Keratinocyte (primary cell): ENCODE measurements around the gene MAPRE2. TPM values are rescaled to one million over a fixed set of nuclear protein-coding genes. Genes with fewer than 3 reads are reported as not detected.

Experiments used
- DNase-seq: peaks from one replicate; pipeline ENCODE4 v3.0.0-alpha.2; 2011; ENCODE audit warnings: low read depth, missing footprints, low spot score
- FAIRE-seq: peaks from 2 replicates; lab custom pipeline; 2011; peaks lifted over from hg19 to GRCh38; lab: Jason Lieb, UNC
- H2AFZ ChIP-seq: 2 replicates; pipeline ENCODE4 v1.6.0; 2012; ENCODE audit warnings: low read length, control low read depth, inconsistent platforms; ENCODE audit not compliant: control insufficient read depth
- H3K27ac ChIP-seq: 2 replicates; pipeline ENCODE4 v1.5.1; 2011; ENCODE audit warnings: low read length; ENCODE audit not compliant: control insufficient read depth, insufficient read depth
- H3K27me3 ChIP-seq: 3 replicates; pipeline ENCODE4 v1.6.0; 2011; ENCODE audit warnings: low read length; ENCODE audit not compliant: control insufficient read depth, insufficient read depth; ENCODE audit errors: extremely low read depth
- H3K36me3 ChIP-seq, 2 experiments: 2 replicates in 1 of 2; 3 replicates in 1 of 2; pipeline ENCODE4 v1.5.1; 2011; ENCODE audit warnings: low read length in 2 of 2, mild to moderate bottlenecking in 1 of 2; ENCODE audit not compliant: control insufficient read depth in 2 of 2, insufficient read depth in 2 of 2; ENCODE audit errors: extremely low read depth in 1 of 2
- H3K4me1 ChIP-seq: 3 replicates; pipeline ENCODE4 v1.5.1; 2011; ENCODE audit warnings: low read length; ENCODE audit not compliant: control insufficient read depth, insufficient read depth; ENCODE audit errors: extremely low read depth
- H3K4me2 ChIP-seq: 3 replicates; pipeline ENCODE4 v1.6.0; 2011; ENCODE audit warnings: low read depth, low read length; ENCODE audit not compliant: control insufficient read depth, insufficient read depth; ENCODE audit errors: extremely low read depth
- H3K4me3 ChIP-seq, 3 experiments: fragments of 200-600 bp in 1 of 3; sonication (generic) in 1 of 3; 2 replicates in 2 of 3; 3 replicates in 1 of 3; pipeline ENCODE4 v1.5.1; 2011 to 2016; ENCODE audit warnings: low read length in 3 of 3, mild to moderate bottlenecking in 3 of 3, control low read depth in 2 of 3, inconsistent platforms in 1 of 3, low read depth in 1 of 3, mixed read lengths in 1 of 3, mixed run types in 1 of 3, moderate library complexity in 1 of 3; ENCODE audit not compliant: control insufficient read depth in 2 of 3, insufficient read depth in 2 of 3; ENCODE audit errors: extremely low read depth in 1 of 3
- H3K79me2 ChIP-seq: 2 replicates; pipeline ENCODE4 v1.6.0; 2012; ENCODE audit warnings: low read length; ENCODE audit not compliant: control insufficient read depth, insufficient read depth
- H3K9ac ChIP-seq: 3 replicates; pipeline ENCODE4 v1.6.0; 2011; ENCODE audit warnings: low read length; ENCODE audit not compliant: control insufficient read depth, insufficient read depth; ENCODE audit errors: extremely low read depth
- H3K9me1 ChIP-seq: 3 replicates; pipeline ENCODE4 v1.6.0; 2011; ENCODE audit warnings: low read length; ENCODE audit not compliant: control insufficient read depth, insufficient read depth; ENCODE audit errors: extremely low read depth
- H3K9me3 ChIP-seq: 2 replicates; pipeline ENCODE4 v1.5.1; 2012; ENCODE audit warnings: low read depth, low read length; ENCODE audit not compliant: control insufficient read depth
- H4K20me1 ChIP-seq: 3 replicates; pipeline ENCODE4 v1.6.0; 2011; ENCODE audit warnings: low read length; ENCODE audit not compliant: control insufficient read depth, insufficient read depth; ENCODE audit errors: extremely low read depth
- CTCF ChIP-seq, 3 experiments: IDR thresholded peaks in 1 of 3; conservative IDR thresholded peaks in 1 of 3; optimal IDR thresholded peaks in 1 of 3; 2 replicates in 2 of 3; 3 replicates in 1 of 3; pipeline versions ENCODE3 to v1.5.1; 2011; ENCODE audit warnings: low read length in 3 of 3, mild to moderate bottlenecking in 3 of 3, moderate library complexity in 2 of 3, control low read depth in 1 of 3, inconsistent platforms in 1 of 3; ENCODE audit not compliant: insufficient read depth in 2 of 3; ENCODE audit errors: extremely low read depth in 1 of 3
- EZH2 ChIP-seq: IDR thresholded peaks from one replicate; pipeline ENCODE4 v1.6.1; 2012; ENCODE audit warnings: inconsistent platforms, mild to moderate bottlenecking, low read length, moderate library complexity
- dilution Hi-C: fragments of 300-500 bp; cut with MboI; formaldehyde crosslinking; loops from one replicate; pipeline ENCODE4 v1.7.0; 2020; ENCODE audit warnings: low sequenced_read_pairs; ENCODE audit not compliant: extremely low pct_ligation_motif_present
- polyA plus RNA-seq, 5 experiments: library from polyadenylated mRNA; depleted of rRNA in 3 of 5; stranded (reverse) in 3 of 5; stranded (forward) in 1 of 5; unstranded in 1 of 5; fragments of >200 nt; gene quantifications; 1 replicate in 1 of 5; 2 replicates in 3 of 5; 3 replicates in 1 of 5; pipeline versions ENCODE4 v1.2.1 to v1.2.3, GENCODE V29; 2011 to 2012; ENCODE audit warnings: missing spikeins in 2 of 5, low read depth in 1 of 5, low replicate concordance in 1 of 5

Gene MAPRE2
- polyA plus RNA-seq, 1 donor (not counting 4 experiments of a cell fraction or from before 2014, with no cell fraction given) = 14.2 TPM

GRCh38 chr18:34993289-34993688 is 47.9 kb upstream of the MAPRE2 start:
- no peak overlapping the region for H3K4me2 ChIP-seq
- H3K79me2 ChIP-seq = no peaks in the 10 kb centered on the region
- TF ChIP-seq CTCF (optimal IDR thresholded peaks at IDR 0.05 in 1 of 3, IDR thresholded peaks at IDR 0.05 in 1 of 3, conservative IDR thresholded peaks at IDR 0.05 in 1 of 3; ENCODE audit: extremely low read depth in 1 of 3, insufficient read depth in 2 of 3, low read length in 3 of 3) = no peak
- no peak overlapping the region for H2AFZ ChIP-seq
- FAIRE-seq (peak; percentile 78), DNase-seq (peak; percentile 59)
- no peaks in the 10 kb centered on the region for H3K27me3 ChIP-seq
- peaks cover 31% of the 10 kb centered on the region for H3K4me1 ChIP-seq
- H3K9ac ChIP-seq = no peak overlapping the region
- no peaks in the 10 kb centered on the region for H4K20me1 ChIP-seq
- H3K9me3 ChIP-seq = no peaks in the 10 kb centered on the region
- H3K9me1 ChIP-seq = no peaks in the 10 kb centered on the region
- H3K27ac ChIP-seq = peak overlapping the region; percentile 48
- H3K4me3 ChIP-seq = no peak overlapping the region
- H3K36me3 ChIP-seq = no peaks in the 10 kb centered on the region
- dilution Hi-C loops = no loop called here

- Histone ChIP-seq H2AFZ (no peak overlapping the region), H3K9ac (no peak overlapping the region), H3K27ac (no peak overlapping the region), H3K27me3 (no peaks in the 10 kb centered on the region), H3K9me1 (no peaks in the 10 kb centered on the region), H3K4me3 (no peak overlapping the region), H3K9me3 (no peaks in the 10 kb centered on the region), H3K4me1 (peaks cover 24% of the 10 kb centered on the region), H4K20me1 (no peaks in the 10 kb centered on the region), H3K4me2 (no peak overlapping the region), H3K36me3 (no peaks in the 10 kb centered on the region), H3K79me2 (no peaks in the 10 kb centered on the region)
- TF ChIP-seq CTCF (optimal IDR thresholded peaks at IDR 0.05 in 1 of 3, IDR thresholded peaks at IDR 0.05 in 1 of 3, conservative IDR thresholded peaks at IDR 0.05 in 1 of 3; ENCODE audit: extremely low read depth in 1 of 3, insufficient read depth in 2 of 3, low read length in 3 of 3) = no peak
- no peak for TF ChIP-seq EZH2
- dilution Hi-C loops = no loop called here
- FAIRE-seq (no peak), DNase-seq (no peak)
These were observed 45.5 kb upstream of the MAPRE2 start for GRCh38 chr18:34995746-34996145.
